GM12873 (cell line): ENCODE results near the gene RHBDD3.

Experiments used
- TF ChIP-seq, protein P1 (sequence below): IDR thresholded peaks from 2 replicates; pipeline ENCODE4 v1.5.1; 2012; ENCODE audit warnings: low read depth, mild to moderate bottlenecking, moderate library complexity, low read length, control low read depth; ENCODE audit not compliant: insufficient read depth; ENCODE audit errors: missing control alignments

The RHBDD3 gene

DNA sequence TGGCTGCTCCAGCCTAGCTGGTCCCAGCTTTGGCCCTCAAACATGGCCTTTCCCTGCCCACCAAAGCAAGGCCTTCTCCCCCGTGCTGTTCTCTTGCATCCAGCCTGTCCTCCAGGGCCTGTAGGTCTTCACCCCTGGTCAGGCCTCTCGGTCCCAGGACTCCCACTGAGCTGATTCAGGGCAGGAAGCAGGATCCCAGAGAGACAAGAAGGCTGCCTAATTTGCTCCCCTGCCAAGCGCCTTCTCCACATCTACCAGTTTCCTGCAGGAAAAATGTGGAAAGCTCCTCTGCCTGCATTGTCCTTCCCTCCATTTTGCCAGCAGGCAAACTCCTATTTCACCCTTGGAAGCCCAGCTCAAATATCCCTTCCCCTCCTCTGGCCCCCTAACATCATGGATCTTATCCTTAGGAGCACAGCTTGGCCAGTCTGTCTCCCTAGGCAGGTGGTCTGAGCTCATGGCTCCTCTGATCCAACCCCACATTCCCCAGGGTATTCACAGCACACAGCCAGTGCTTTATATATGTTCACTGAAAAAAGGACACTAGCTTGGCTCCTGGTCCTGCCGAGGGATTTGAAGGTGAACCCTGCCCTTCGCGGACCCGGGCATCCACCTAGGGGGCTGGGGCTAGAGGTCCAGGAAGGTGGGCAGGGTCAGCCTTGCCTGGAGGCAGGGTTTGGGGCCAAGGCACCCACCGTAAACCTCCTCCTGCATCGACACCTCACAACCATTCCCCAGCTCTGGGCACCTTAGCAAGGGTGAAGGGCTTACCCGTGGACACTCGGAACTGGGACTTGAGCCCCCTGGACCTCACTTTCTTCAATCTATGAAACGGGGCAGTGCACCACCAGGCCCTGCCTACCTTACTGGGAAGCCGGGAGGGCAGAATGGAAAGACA is 968 bp downstream of the RHBDD3 start:
- TF ChIP-seq, protein P1, sequence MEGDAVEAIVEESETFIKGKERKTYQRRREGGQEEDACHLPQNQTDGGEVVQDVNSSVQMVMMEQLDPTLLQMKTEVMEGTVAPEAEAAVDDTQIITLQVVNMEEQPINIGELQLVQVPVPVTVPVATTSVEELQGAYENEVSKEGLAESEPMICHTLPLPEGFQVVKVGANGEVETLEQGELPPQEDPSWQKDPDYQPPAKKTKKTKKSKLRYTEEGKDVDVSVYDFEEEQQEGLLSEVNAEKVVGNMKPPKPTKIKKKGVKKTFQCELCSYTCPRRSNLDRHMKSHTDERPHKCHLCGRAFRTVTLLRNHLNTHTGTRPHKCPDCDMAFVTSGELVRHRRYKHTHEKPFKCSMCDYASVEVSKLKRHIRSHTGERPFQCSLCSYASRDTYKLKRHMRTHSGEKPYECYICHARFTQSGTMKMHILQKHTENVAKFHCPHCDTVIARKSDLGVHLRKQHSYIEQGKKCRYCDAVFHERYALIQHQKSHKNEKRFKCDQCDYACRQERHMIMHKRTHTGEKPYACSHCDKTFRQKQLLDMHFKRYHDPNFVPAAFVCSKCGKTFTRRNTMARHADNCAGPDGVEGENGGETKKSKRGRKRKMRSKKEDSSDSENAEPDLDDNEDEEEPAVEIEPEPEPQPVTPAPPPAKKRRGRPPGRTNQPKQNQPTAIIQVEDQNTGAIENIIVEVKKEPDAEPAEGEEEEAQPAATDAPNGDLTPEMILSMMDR = no peak

DNA sequence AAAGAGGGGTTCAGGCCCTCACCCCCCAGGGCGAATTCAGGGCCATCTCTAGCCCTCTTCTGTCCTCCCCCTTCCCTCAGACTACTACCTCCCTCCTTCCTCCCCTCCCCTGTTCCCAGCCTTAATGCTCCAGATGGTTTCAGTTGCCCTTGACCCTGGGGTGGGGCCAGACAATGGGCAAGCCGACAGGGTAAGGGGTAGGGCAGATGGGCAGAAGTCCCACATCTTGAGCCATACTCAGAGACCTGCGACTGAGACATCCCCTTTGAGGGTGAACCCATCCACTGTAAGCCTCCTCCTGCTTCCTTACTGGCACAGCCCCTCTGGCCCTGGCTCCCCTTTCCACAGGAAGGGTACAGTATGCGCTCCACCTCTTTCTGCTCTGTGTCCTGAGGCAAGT is 1.9 kb downstream of the RHBDD3 start:
- TF ChIP-seq, protein P1 = no peak

DNA sequence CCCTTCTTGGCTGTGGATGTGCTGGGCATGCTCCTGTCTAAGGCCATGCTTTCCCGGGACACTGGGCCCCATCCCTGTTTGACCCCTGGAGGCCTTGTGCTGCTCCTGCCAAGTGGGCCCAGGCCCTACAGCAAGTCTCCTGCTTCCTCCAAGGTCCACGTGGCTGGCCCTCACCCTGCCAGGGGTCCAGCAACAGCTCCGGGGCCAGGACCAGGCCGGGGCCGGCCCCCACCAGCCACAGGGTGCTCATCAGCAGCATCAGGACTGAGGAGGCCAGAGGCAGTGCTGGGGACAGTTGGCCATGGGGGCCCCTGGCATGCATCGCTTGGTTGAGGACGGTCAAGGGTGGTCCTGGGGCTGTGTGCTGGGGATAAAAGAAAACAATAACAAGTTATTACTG is 2.5 kb downstream of the RHBDD3 start:
- TF ChIP-seq, protein P1 = no peak

DNA sequence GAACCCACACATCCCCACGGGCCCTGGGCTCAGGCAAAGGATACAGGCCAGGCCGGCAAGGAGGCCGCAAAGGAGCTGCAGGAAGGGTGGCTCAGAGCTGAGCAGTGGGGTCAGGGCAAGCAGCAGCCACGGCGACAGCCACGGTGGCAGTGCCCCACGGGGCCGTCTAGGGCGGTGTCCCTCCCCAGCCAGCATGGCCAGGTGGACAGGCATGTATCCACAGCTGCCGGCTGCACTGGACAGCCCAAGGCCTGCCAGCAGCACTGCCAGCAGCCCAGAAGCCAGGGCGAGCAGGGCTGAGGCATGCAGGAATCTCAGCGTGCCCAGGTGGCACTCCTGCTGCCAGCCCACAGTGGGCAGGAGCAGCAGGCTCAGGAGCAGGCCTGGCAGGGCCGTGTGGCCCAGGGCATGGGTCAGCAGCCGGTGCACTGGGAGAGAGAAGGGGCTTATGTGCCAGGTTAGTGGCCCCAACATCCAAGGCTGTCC is 3.9 kb downstream of the RHBDD3 start:
- TF ChIP-seq, protein P1 = no peak

DNA sequence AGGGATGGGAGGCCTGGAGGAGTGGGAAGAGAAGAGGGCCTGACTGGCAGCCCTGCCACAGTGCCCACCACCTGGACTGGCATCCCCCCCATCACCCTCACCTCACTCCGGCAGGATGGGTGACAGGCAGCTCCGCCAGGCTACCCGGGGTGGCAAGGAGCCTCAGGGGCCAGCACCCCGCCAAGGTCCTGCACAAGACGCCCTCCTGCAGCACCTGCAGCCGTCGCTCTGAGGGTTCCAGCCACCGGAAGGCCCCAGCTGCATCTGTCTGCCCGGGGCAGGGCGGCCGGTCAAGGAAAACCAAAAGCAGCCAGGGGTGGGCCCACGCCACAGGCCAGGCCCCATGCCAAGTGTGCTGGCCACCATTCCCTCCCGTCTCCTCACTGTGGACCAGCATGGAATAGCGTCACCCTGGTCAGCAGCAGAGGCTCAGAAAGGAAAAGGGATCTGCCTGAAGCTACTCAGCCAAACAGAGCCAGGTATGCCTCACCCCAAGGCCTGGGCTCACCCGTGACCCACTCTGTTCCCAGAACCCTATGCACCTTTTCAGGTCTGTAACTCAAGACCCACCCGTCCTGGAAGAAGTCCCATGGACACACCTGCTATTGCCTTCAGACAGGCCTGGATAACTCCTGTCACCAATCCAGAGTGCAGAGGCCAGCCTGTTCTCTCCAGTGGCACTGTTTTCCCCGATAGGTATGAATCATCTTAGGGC is 7.0 kb downstream of the RHBDD3 start:
- TF ChIP-seq, protein P1 = no peak

DNA sequence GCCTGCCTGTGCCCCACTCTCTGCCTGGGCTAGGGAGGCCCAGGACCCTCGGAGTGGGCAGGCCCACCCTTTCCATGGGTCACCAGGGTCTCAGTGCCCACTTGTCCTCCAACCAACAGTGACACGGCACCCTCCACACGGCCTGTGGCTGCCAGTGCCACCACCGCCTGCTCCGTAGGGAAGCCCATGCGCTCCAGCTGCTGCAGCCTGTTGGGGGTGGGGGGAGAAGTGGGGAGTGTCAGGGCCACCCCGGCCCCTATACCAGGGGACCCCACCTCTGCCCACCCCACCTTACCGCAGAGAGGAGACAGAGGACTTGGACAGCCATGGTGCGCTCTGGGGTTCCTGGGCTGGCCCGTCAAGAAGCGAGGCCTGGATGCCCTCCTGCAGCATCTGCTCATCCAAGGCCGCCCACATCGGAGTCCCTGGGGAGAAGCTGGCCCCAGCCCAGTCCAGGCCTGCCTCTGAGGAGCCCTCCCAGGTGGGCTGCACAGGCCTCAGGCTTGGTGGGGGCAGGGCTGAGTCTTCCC is 7.7 kb downstream of the RHBDD3 start:
- TF ChIP-seq, protein P1 = no peak
